H1 (cell line): ENCODE results near the gene SH3RF2. TPM values are rescaled to one million over a fixed set of nuclear protein-coding genes. Genes with fewer than 3 reads are reported as not detected.

ENCODE experiments used
- CBX8 ChIP-seq: fragments of 300-800, 300-1000 bp; sonication (generic); IDR thresholded peaks from 2 replicates; pipeline ENCODE4 v1.7.1; 2016; ENCODE audit warnings: low read depth, low read length, borderline replicate concordance
- CHD1 ChIP-seq: IDR thresholded peaks from 2 replicates; pipeline ENCODE4 v1.6.1; 2012; ENCODE audit warnings: low read depth, low read length, improper control_type of control experiment
- CHD2 ChIP-seq: IDR thresholded peaks from 2 replicates; pipeline ENCODE4 v1.6.1; 2012; ENCODE audit warnings: low read length, improper control_type of control experiment
- CREB1 ChIP-seq: IDR thresholded peaks from 2 replicates; pipeline ENCODE4 v1.6.1; 2012; ENCODE audit warnings: inconsistent platforms
- EZH2 ChIP-seq: fragments of 200-600 bp; sonication (generic); IDR thresholded peaks from 2 replicates; pipeline ENCODE4 v1.7.1; 2012; ENCODE audit warnings: low read depth, mild to moderate bottlenecking, moderate library complexity, low read length, inconsistent platforms; ENCODE audit not compliant: severe bottlenecking
- GABPA ChIP-seq: IDR thresholded peaks from 2 replicates; pipeline ENCODE4 v1.6.1; 2011; ENCODE audit warnings: mild to moderate bottlenecking, low read length, moderate library complexity, borderline replicate concordance; ENCODE audit not compliant: insufficient read depth
- HDAC2 ChIP-seq, 2 experiments: fragments of 300-600 bp in 1 of 2; sonication (generic) in 1 of 2; IDR thresholded peaks; 2 replicates each; pipeline ENCODE4 v1.6.1; 2011 to 2012; ENCODE audit warnings: low read depth in 2 of 2, low read length in 2 of 2, mild to moderate bottlenecking in 2 of 2, moderate library complexity in 2 of 2, borderline replicate concordance in 1 of 2, inconsistent platforms in 1 of 2
- HDAC6 ChIP-seq: IDR thresholded peaks from one replicate; pipeline ENCODE4 v1.7.1; 2012; ENCODE audit warnings: low read depth, mild to moderate bottlenecking, inconsistent platforms, low read length, moderate library complexity
- JUND ChIP-seq: IDR thresholded peaks from 2 replicates; pipeline ENCODE4 v1.6.1; 2011; ENCODE audit warnings: mild to moderate bottlenecking, improper control_type of control experiment, low read length
- KDM1A ChIP-seq: fragments of 200-600, 300-600 bp; sonication (generic); IDR thresholded peaks from 2 replicates; pipeline ENCODE4 v1.7.1; 2016; ENCODE audit warnings: mild to moderate bottlenecking, low read length, borderline replicate concordance
- KDM5A ChIP-seq: fragments of 200-600 bp; IDR thresholded peaks from 2 replicates; pipeline ENCODE4 v1.7.1; 2012; ENCODE audit warnings: mild to moderate bottlenecking, low read length, inconsistent platforms, mixed read lengths
- NANOG ChIP-seq: IDR thresholded peaks from 2 replicates; pipeline ENCODE4 v1.6.1; 2011; ENCODE audit warnings: low read length, low read depth, mild to moderate bottlenecking, inconsistent platforms; ENCODE audit not compliant: insufficient read depth, poor library complexity, severe bottlenecking
- NRF1 ChIP-seq: IDR thresholded peaks from 2 replicates; pipeline ENCODE4 v1.6.1; 2011; ENCODE audit warnings: mild to moderate bottlenecking, low read depth, low read length, improper control_type of control experiment
- PHF8 ChIP-seq: fragments of 200-600 bp; sonication (generic); conservative IDR thresholded peaks from 2 replicates; pipeline ENCODE4 v1.7.1; 2012; ENCODE audit warnings: low read depth, mild to moderate bottlenecking, inconsistent platforms, low read length, moderate library complexity
- POLR2A ChIP-seq, 2 experiments: IDR thresholded peaks; 1 replicate in 1 of 2; 2 replicates in 1 of 2; pipeline ENCODE4 v1.6.1; 2011; ENCODE audit warnings: low read depth in 2 of 2, low read length in 2 of 2, mild to moderate bottlenecking in 2 of 2; ENCODE audit errors: control extremely low read depth in 1 of 2
- POU5F1 ChIP-seq: IDR thresholded peaks from 2 replicates; pipeline ENCODE4 v1.6.1; 2011; ENCODE audit warnings: low read depth, mild to moderate bottlenecking, low read length, moderate library complexity
- SIN3A ChIP-seq, 2 experiments: IDR thresholded peaks in 1 of 2; conservative IDR thresholded peaks in 1 of 2; 2 replicates each; pipeline ENCODE4 v1.6.1; 2011 to 2012; ENCODE audit warnings: low read length in 2 of 2, improper control_type of control experiment in 1 of 2, low read depth in 1 of 2, mild to moderate bottlenecking in 1 of 2
- SIRT6 ChIP-seq: IDR thresholded peaks from one replicate; pipeline ENCODE4 v1.7.1; 2012; ENCODE audit warnings: low read length, inconsistent platforms
- TAF1 ChIP-seq: IDR thresholded peaks from 2 replicates; pipeline ENCODE4 v1.6.1; 2011; ENCODE audit warnings: mild to moderate bottlenecking, low read depth, low read length
- TAF7 ChIP-seq: optimal IDR thresholded peaks from 2 replicates; pipeline ENCODE3; 2011; ENCODE audit warnings: low read depth, mild to moderate bottlenecking, inconsistent platforms, low read length, moderate library complexity, borderline replicate concordance
- TBP ChIP-seq: IDR thresholded peaks from 2 replicates; pipeline ENCODE4 v1.6.1; 2011; ENCODE audit warnings: low read depth, low read length, improper control_type of control experiment
- polyA plus RNA-seq, 7 experiments: library from polyadenylated mRNA; depleted of rRNA in 3 of 7; stranded (reverse) in 5 of 7; unstranded in 2 of 7; fragments of >200 nt in 5 of 7; fragments of 200-250 nt in 2 of 7; gene quantifications; 1 replicate in 5 of 7; 2 replicates in 1 of 7; 4 replicates in 1 of 7; pipeline versions ENCODE4 v1.2.1 to v1.2.3, GENCODE V29; 2011 to 2013; ENCODE audit warnings: missing spikeins in 2 of 7, mixed read lengths in 2 of 7
- total RNA-seq: library from RNA; stranded (reverse); fragmentation: NEBNext Ultra II Directional; extraction: Animal tissue kit (Norgen Biotek cat#: 25700); gene quantifications from 2 replicates; pipeline ENCODE4 v1.2.1, GENCODE V29; 2021
- TF ChIP-seq, protein P1 (sequence below), 3 experiments: IDR thresholded peaks; 1 replicate in 2 of 3; 2 replicates in 1 of 3; pipeline versions ENCODE4 v1.5.1 to v1.6.1; 2011; ENCODE audit warnings: low read length in 3 of 3, mild to moderate bottlenecking in 3 of 3, inconsistent platforms in 2 of 3, low read depth in 1 of 3, moderate library complexity in 1 of 3; ENCODE audit not compliant: insufficient read depth in 1 of 3; ENCODE audit errors: control extremely low read depth in 1 of 3

SH3RF2 gene
- total and polyA plus RNA-seq, 2 of the 8 experiments (the other 6 are each of a cell fraction or from before 2014, with no cell fraction given), result 0.80 to 0.95 TPM

DNA sequence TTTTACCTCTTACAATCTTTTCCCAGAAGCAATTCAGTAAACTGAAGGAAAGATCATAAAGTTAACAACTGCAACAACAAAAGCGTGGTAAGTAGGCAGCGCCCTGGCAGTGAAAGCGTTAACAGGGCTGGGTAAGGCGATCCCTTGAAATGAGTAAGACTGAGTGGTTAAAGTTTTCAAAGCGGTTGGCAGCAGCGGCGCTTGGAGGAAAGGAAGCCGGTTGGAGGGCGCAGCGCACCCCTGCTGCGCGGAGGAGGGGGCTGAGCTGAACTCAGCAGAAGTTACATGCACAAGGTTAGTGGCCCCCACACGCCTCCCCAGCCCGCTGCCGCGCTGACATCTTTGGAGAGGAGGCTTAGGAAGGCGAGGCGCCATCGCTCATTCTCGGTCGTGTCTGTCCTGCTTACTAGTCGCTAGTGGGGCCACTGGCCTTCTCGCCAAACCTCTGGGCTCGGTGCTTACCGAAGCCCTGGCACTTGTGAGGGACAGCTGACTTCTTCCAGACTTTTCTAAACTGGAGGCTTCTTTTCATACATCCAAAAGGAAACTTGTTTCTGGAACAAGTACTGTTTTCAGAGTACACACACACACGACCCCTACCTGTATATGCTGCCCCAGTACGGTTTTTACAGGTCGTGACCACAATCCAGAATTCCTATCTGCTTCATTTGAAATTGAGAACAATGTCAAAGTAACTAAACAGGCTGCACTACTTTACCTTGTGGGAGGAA lies at the start of gene SH3RF2 (continued):
- TF ChIP-seq CHD2 (no peak), KDM5A (no peak), HDAC6 (no peak), NRF1 (no peak), JUND (no peak), HDAC2 (IDR thresholded peaks at IDR 0.05; ENCODE audit: borderline replicate concordance in 1 of 2, low read depth in 2 of 2, low read length in 2 of 2) (peak in 1 of 2 experiments; percentile 48; a peak in 1 of 4 replicates), NANOG (peak; percentile 86), KDM1A (no peak), CBX8 (no peak), CREB1 (no peak), TAF1 (peak; percentile 83), CHD1 (no peak), TBP (peak; percentile 79), POU5F1 (no peak), EZH2 (no peak), GABPA (no peak), POLR2A (IDR thresholded peaks at IDR 0.05; ENCODE audit: control extremely low read depth in 1 of 2, low read depth in 2 of 2, low read length in 2 of 2) (peak in 1 of 2 experiments; percentile 84; a peak in 2 of 3 replicates), TAF7 (no peak), PHF8 (no peak), SIRT6 (no peak), SIN3A (conservative IDR thresholded peaks at IDR 0.05 in 1 of 2, IDR thresholded peaks at IDR 0.05 in 1 of 2; ENCODE audit: low read depth in 1 of 2, low read length in 2 of 2) (no peak; a peak in 1 of 4 replicates)
- TF ChIP-seq, protein P1, sequence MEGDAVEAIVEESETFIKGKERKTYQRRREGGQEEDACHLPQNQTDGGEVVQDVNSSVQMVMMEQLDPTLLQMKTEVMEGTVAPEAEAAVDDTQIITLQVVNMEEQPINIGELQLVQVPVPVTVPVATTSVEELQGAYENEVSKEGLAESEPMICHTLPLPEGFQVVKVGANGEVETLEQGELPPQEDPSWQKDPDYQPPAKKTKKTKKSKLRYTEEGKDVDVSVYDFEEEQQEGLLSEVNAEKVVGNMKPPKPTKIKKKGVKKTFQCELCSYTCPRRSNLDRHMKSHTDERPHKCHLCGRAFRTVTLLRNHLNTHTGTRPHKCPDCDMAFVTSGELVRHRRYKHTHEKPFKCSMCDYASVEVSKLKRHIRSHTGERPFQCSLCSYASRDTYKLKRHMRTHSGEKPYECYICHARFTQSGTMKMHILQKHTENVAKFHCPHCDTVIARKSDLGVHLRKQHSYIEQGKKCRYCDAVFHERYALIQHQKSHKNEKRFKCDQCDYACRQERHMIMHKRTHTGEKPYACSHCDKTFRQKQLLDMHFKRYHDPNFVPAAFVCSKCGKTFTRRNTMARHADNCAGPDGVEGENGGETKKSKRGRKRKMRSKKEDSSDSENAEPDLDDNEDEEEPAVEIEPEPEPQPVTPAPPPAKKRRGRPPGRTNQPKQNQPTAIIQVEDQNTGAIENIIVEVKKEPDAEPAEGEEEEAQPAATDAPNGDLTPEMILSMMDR (IDR thresholded peaks at IDR 0.05; ENCODE audit: control extremely low read depth in 1 of 3, insufficient read depth in 1 of 3, low read depth in 1 of 3, low read length in 3 of 3), result no peak
